H9 (cell line): ENCODE results near the gene METRN. TPM values are rescaled to one million over a fixed set of nuclear protein-coding genes. Genes with fewer than 3 reads are reported as not detected.
A peak's percentile ranks its signal among the peaks of the same experiment; 100 is the strongest.

Experiments
- DNase-seq: peaks from one replicate; pipeline ENCODE4 v3.0.0-alpha.2; 2017
- H2AFZ ChIP-seq: one replicate; pipeline ENCODE4 v1.6.1; 2013; ENCODE audit warnings: mild to moderate bottlenecking, low read length, control low read depth, moderate library complexity
- H2AK5ac ChIP-seq: 2 replicates; pipeline ENCODE4 v1.6.1; 2013; ENCODE audit warnings: low read length, control low read depth, mixed read lengths; ENCODE audit not compliant: insufficient read length
- H2BK120ac ChIP-seq: one replicate; pipeline ENCODE4 v1.6.1; 2013; ENCODE audit warnings: low read depth, mild to moderate bottlenecking, low read length, control low read depth, inconsistent platforms; ENCODE audit not compliant: poor library complexity, severe bottlenecking
- H2BK12ac ChIP-seq: 2 replicates; pipeline ENCODE4 v1.6.1; 2013; ENCODE audit warnings: low read length, control low read depth, mixed read lengths, low read depth; ENCODE audit not compliant: insufficient read length
- H2BK15ac ChIP-seq: 2 replicates; pipeline ENCODE4 v1.6.1; 2013; ENCODE audit warnings: low read depth, low read length, control low read depth
- H2BK20ac ChIP-seq: one replicate; pipeline ENCODE4 v1.6.1; 2013; ENCODE audit warnings: low read depth, mild to moderate bottlenecking, low read length, control low read depth, inconsistent platforms; ENCODE audit not compliant: poor library complexity, severe bottlenecking
- H2BK5ac ChIP-seq: 2 replicates; pipeline ENCODE4 v1.6.1; 2013; ENCODE audit warnings: low read length, control low read depth, mixed read lengths; ENCODE audit not compliant: insufficient read length
- H3K14ac ChIP-seq: 2 replicates; pipeline ENCODE4 v1.6.1; 2013; ENCODE audit warnings: low read length, control low read depth; ENCODE audit not compliant: insufficient read depth
- H3K18ac ChIP-seq: 2 replicates; pipeline ENCODE4 v1.6.1; 2013; ENCODE audit warnings: low read depth, mild to moderate bottlenecking, mixed read lengths, low read length, control low read depth; ENCODE audit not compliant: insufficient read length
- H3K23ac ChIP-seq: 2 replicates; pipeline ENCODE4 v1.6.1; 2013; ENCODE audit warnings: low read length, control low read depth, mixed read lengths, low read depth; ENCODE audit not compliant: insufficient read length
- H3K23me2 ChIP-seq: 2 replicates; pipeline ENCODE4 v1.6.1; 2013; ENCODE audit warnings: low read depth, mild to moderate bottlenecking, mixed read lengths, low read length, control low read depth; ENCODE audit not compliant: insufficient read length, poor library complexity, severe bottlenecking
- H3K27ac ChIP-seq: 2 replicates; pipeline ENCODE4 v1.5.1; 2013; ENCODE audit warnings: low read length, control low read depth, mixed read lengths, low read depth; ENCODE audit not compliant: insufficient read length
- H3K27me3 ChIP-seq: 2 replicates; pipeline ENCODE4 v1.6.1; 2013; ENCODE audit warnings: low read length, control low read depth, inconsistent platforms; ENCODE audit not compliant: insufficient read depth
- H3K4ac ChIP-seq: 2 replicates; pipeline ENCODE4 v1.6.1; 2013; ENCODE audit warnings: low read depth, mild to moderate bottlenecking, control low read depth, inconsistent platforms, low read length, moderate library complexity
- H3K4me1 ChIP-seq: 2 replicates; pipeline ENCODE4 v1.6.1; 2013; ENCODE audit warnings: low read length, control low read depth, inconsistent platforms; ENCODE audit not compliant: insufficient read depth
- H3K4me2 ChIP-seq: 2 replicates; pipeline ENCODE4 v1.6.1; 2013; ENCODE audit warnings: low read length, control low read depth, mixed read lengths; ENCODE audit not compliant: insufficient read length, insufficient read depth
- H3K56ac ChIP-seq: 2 replicates; pipeline ENCODE4 v1.6.1; 2013; ENCODE audit warnings: low read depth, mild to moderate bottlenecking, mixed read lengths, low read length, control low read depth; ENCODE audit not compliant: insufficient read length
- H3K79me1 ChIP-seq: 2 replicates; pipeline ENCODE4 v1.6.1; 2013; ENCODE audit warnings: low read depth, mild to moderate bottlenecking, moderate library complexity, low read length, control low read depth, inconsistent platforms; ENCODE audit not compliant: insufficient read depth, poor library complexity, severe bottlenecking
- H3K79me2 ChIP-seq: 2 replicates; pipeline ENCODE4 v1.6.1; 2013; ENCODE audit warnings: low read length, control low read depth, inconsistent platforms; ENCODE audit not compliant: insufficient read depth
- H3K9ac ChIP-seq: 2 replicates; pipeline ENCODE4 v1.6.1; 2013; ENCODE audit warnings: low read length, control low read depth, mixed read lengths; ENCODE audit not compliant: insufficient read length; ENCODE audit errors: extremely low read depth
- H3K9me3 ChIP-seq: one replicate; pipeline ENCODE4 v1.6.1; 2013; ENCODE audit warnings: low read depth, low read length, inconsistent platforms; ENCODE audit not compliant: control insufficient read depth
- H3T11ph ChIP-seq: one replicate; pipeline ENCODE4 v1.6.1; 2013; ENCODE audit warnings: mild to moderate bottlenecking, low read length, control low read depth, inconsistent platforms
- H4K20me1 ChIP-seq: one replicate; pipeline ENCODE4 v1.6.1; 2013; ENCODE audit not compliant: control insufficient read depth, insufficient read length, insufficient read depth
- H4K5ac ChIP-seq: 2 replicates; pipeline ENCODE4 v1.6.1; 2013; ENCODE audit warnings: low read depth, mild to moderate bottlenecking, mixed read lengths, low read length, control low read depth; ENCODE audit not compliant: insufficient read length
- H4K8ac ChIP-seq: replicated peaks from 2 replicates; pipeline ENCODE4 v1.6.1; 2013; ENCODE audit warnings: low read length, control low read depth, mixed read lengths, low read depth; ENCODE audit not compliant: insufficient read length
- H4K91ac ChIP-seq: 2 replicates; pipeline ENCODE4 v1.6.1; 2013; ENCODE audit warnings: low read depth, mild to moderate bottlenecking, moderate library complexity, mixed read lengths, low read length, control low read depth; ENCODE audit not compliant: insufficient read length
- H3K27ac Mint-ChIP-seq, 3 experiments: 2 replicates in 2 of 3; 3 replicates in 1 of 3; pipeline ENCODE4 v1.8.0; 2020 to 2021; ENCODE audit warnings: mixed read lengths in 3 of 3, mild to moderate bottlenecking in 1 of 3, moderate library complexity in 1 of 3
- H3K27me3 Mint-ChIP-seq: 2 replicates; pipeline ENCODE4 v1.8.0; 2021; ENCODE audit warnings: low read depth, mild to moderate bottlenecking, moderate library complexity, mixed read lengths
- H3K36me3 Mint-ChIP-seq, 3 experiments: 2 replicates in 2 of 3; 3 replicates in 1 of 3; pipeline ENCODE4 v1.8.0; 2020 to 2021; ENCODE audit warnings: low read depth in 3 of 3, mixed read lengths in 3 of 3; ENCODE audit not compliant: insufficient read depth in 1 of 3
- H3K4me1 Mint-ChIP-seq, 2 experiments: 2 replicates each; pipeline ENCODE4 v1.8.0; 2020; ENCODE audit warnings: mixed read lengths in 2 of 2
- H3K4me3 Mint-ChIP-seq, 2 experiments: 2 replicates in 1 of 2; 3 replicates in 1 of 2; pipeline ENCODE4 v1.8.0; 2020 to 2021; ENCODE audit warnings: mild to moderate bottlenecking in 2 of 2, mixed read lengths in 2 of 2, moderate library complexity in 1 of 2
- H3K9me3 Mint-ChIP-seq, 2 experiments: 2 replicates in 1 of 2; 3 replicates in 1 of 2; pipeline ENCODE4 v1.8.0; 2020; ENCODE audit warnings: mild to moderate bottlenecking in 2 of 2, mixed read lengths in 2 of 2, moderate library complexity in 1 of 2
- WGBS: extraction: QIAGEN DNeasy Blood & Tissue Kit; methylation state at CpG from one replicate; pipeline ENCODE4 v1.1.7; 2013; ENCODE audit warnings: missing lambda C conversion rate, low lambda C conversion rate, mixed read lengths; ENCODE audit not compliant: insufficient read length; ENCODE audit errors: extremely low coverage; 5-methylcytosine and 5-hydroxymethylcytosine counted together
- total RNA-seq: library from RNA; stranded (reverse); gene quantifications from 2 replicates; pipeline ENCODE4 v1.2.1, GENCODE V29; 2021
- TF ChIP-seq, protein P1 (sequence below): fragments of 200-600 bp; sonication (generic); conservative IDR thresholded peaks from 3 replicates; pipeline ENCODE4 v1.8.0; 2021; ENCODE audit warnings: antibody characterized with exemption, mild to moderate bottlenecking

Gene METRN
- total RNA-seq, 1 experiment from 2014 or later, result 26.2 TPM

DNA sequence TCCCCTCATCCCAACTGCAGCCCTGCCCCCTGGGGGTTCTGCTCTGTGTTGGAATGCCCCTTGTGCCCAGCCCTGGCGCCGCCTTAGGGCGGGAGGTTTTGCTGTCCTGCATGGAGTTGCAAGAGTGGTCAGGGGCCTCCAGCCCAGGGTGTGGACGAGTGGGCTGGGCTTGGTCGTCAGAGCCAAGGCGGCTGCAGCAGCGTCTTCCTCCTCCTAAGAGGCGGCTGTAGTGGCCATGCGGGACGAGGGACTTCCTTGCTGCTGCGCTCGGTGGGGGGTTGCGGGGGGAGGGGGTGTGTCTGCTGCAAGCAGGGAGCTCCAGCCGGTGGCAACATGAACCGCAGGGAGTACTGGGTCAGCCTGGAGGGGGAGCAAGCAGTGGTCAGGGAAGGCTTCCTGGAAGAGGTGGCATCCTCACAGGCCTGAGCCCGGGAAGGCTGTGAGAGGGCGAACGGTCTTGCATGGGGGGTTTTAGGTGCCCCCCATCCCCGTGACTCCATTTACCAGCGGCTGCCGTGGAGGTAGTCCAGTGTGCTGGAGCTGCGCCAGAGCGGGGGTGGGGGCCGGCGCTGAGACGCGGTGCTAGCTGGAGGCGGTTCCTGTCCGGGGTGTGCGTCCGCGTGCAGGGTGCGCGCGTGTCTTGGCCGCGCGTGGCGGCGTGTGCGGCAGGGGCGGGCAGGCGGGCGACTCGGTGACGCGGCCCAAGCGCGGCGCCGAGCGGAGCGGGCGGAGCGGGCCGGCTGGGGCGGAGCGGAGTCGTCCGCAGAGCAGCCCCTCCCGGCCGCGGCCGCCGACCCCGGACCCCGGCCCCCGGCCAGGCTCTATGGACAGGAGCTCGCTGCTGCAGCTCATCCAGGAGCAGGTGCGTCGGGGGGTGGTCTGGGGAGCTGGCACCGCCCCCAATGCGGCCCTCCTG, 39.7 kb upstream of the METRN start, which contains the start of gene RHBDL1:
RHBDL1 (plus strand) TSS at position 704 of the 916 bp plus-strand sequence; CDS start at position 824, 120 bp downstream.
- H3K36me3 Mint-ChIP-seq, result peaks cover 8 to 18% (median 17%) of the 10 kb centered on the region in 3 experiments; a peak in 6 of 7 replicates
- no peaks in the 10 kb centered on the region for H4K20me1 ChIP-seq
- H3T11ph ChIP-seq, result no peak within 1 kb of the TSS
- 0 out of 2 replicates have a peak within 1 kb of the TSS, but pooled peaks have one; percentile 6 for H3K14ac ChIP-seq
- peak within 1 kb of the TSS in 2 of 3 experiments; percentile 11 to 57; a peak in 2 of 7 replicates for H3K27ac Mint-ChIP-seq
- DNase-seq, result peak; percentile 83
- H3K4me1 ChIP-seq, result no peaks in the 10 kb centered on the region
- no peak within 1 kb of the TSS for H3K23ac ChIP-seq
- no CpG with 5 or more reads among the region's 73 CpGs for WGBS
- H3K9me3 Mint-ChIP-seq, result no peaks in the 10 kb centered on the region
- TF ChIP-seq, protein P1, sequence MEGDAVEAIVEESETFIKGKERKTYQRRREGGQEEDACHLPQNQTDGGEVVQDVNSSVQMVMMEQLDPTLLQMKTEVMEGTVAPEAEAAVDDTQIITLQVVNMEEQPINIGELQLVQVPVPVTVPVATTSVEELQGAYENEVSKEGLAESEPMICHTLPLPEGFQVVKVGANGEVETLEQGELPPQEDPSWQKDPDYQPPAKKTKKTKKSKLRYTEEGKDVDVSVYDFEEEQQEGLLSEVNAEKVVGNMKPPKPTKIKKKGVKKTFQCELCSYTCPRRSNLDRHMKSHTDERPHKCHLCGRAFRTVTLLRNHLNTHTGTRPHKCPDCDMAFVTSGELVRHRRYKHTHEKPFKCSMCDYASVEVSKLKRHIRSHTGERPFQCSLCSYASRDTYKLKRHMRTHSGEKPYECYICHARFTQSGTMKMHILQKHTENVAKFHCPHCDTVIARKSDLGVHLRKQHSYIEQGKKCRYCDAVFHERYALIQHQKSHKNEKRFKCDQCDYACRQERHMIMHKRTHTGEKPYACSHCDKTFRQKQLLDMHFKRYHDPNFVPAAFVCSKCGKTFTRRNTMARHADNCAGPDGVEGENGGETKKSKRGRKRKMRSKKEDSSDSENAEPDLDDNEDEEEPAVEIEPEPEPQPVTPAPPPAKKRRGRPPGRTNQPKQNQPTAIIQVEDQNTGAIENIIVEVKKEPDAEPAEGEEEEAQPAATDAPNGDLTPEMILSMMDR, result no peak
- no peak within 1 kb of the TSS for H4K5ac ChIP-seq
- H3K9ac ChIP-seq, result no peak within 1 kb of the TSS
- H3K4me1 Mint-ChIP-seq, result peaks cover 14 to 22% of the 10 kb centered on the region in 2 experiments
- peaks cover 3% of the 10 kb centered on the region; the same call in 1 of the 2 replicates for H3K27me3 Mint-ChIP-seq
- no peak within 1 kb of the TSS for H2BK5ac ChIP-seq
- H2BK20ac ChIP-seq, result no peak within 1 kb of the TSS
- H3K4ac ChIP-seq, result no peak within 1 kb of the TSS
- peaks cover 9% of the 10 kb centered on the region for H3K23me2 ChIP-seq
- no peaks in the 10 kb centered on the region for H3K27me3 ChIP-seq
- H3K4me3 Mint-ChIP-seq, result peak within 1 kb of the TSS; percentile 69 to 79
- H3K4me2 ChIP-seq, result peak within 1 kb of the TSS; percentile 53
- no peak within 1 kb of the TSS for H2BK12ac ChIP-seq
- H2BK15ac ChIP-seq, result no peak within 1 kb of the TSS
- no peak within 1 kb of the TSS for H2BK120ac ChIP-seq
- no peak within 1 kb of the TSS for H2AFZ ChIP-seq
- no peak within 1 kb of the TSS for H4K8ac ChIP-seq
- H3K56ac ChIP-seq, result no peak within 1 kb of the TSS
- H3K79me2 ChIP-seq, result no peaks in the 10 kb centered on the region
- H3K79me1 ChIP-seq, result no peaks in the 10 kb centered on the region
- no peak within 1 kb of the TSS for H3K27ac ChIP-seq
- no peaks in the 10 kb centered on the region for H3K9me3 ChIP-seq
- H3K18ac ChIP-seq, result no peak within 1 kb of the TSS
- no peak within 1 kb of the TSS for H2AK5ac ChIP-seq
- H4K91ac ChIP-seq, result no peak within 1 kb of the TSS
